ENCODE measurements around the gene HMOX1. TPM values are rescaled to one million over a fixed set of nuclear protein-coding genes. Genes with fewer than 3 reads are reported as not detected.

Gene HMOX1
- total and polyA plus RNA-seq, 2 of the 13 experiments (the other 11 are each of a cell fraction or from before 2014, with no cell fraction given): 53.6 to 67.4 TPM

DNA sequence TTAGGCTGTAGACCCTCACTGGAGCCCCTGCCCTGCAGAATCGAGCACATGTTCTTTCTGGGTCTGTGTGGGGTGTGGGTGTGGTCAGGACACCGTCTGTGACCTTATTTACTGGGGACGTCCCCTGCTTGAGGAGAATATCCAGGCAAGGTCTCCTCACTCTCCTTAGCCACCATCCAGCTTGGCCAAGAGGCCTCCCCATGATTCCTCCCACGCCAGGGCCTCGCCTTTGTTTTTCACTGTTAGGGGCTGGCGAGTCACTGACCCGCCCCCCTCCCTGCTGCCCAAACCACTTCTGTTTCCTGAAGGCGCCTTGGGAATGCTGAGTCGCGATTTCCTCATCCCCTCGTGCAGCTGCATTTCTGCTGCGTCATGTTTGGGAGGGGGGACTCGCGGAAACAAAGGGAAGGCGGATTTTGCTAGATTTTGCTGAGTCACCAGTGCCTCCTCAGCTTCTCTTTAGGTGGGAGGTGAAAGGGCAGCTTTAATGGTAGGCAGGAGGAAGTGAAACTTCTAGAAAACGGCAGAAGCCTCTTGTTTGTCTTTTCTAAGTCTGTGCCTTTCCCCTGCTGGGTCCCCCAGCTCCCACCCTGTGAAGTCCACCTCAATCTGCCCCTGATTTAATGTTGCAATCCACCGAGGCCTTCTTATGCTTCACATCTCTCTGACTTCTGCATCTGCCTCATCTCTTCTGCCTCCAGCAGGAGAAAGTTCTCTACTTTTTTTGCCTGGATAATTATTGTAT lies 4.0 kb upstream of the HMOX1 start (continued):
- TF ChIP-seq ZHX2 (IDR thresholded peaks at IDR 0.05; ENCODE audit: low read depth) (peak; percentile 72), ZHX2 (CRISPR knock-in tag; IDR thresholded peaks at IDR 0.05; ENCODE audit: borderline replicate concordance) (no peak), CEBPG (CRISPR knock-in tag; IDR thresholded peaks at IDR 0.05) (peak; percentile 94), ZKSCAN1 (IDR thresholded peaks at IDR 0.05; ENCODE audit: low read length) (no peak), TARDBP (CRISPR knock-in tag; IDR thresholded peaks at IDR 0.05) (peak; percentile 80), ZNF232 (CRISPR knock-in tag; IDR thresholded peaks at IDR 0.05; ENCODE audit: borderline replicate concordance) (peak; percentile 32; the same call in 1 of the 2 replicates), ATF6 (CRISPR knock-in tag; conservative IDR thresholded peaks at IDR 0.05) (no peak), RXRA (CRISPR knock-in tag; IDR thresholded peaks at IDR 0.05) (peak; percentile 88), MAFF (IDR thresholded peaks at IDR 0.05; ENCODE audit: low read depth, low read length) (peak; percentile 100), KAT8 (CRISPR knock-in tag; IDR thresholded peaks at IDR 0.05) (peak; percentile 80), ERF (CRISPR knock-in tag; IDR thresholded peaks at IDR 0.05) (peak; percentile 87), IRF2 (CRISPR knock-in tag; IDR thresholded peaks at IDR 0.05) (peak; percentile 80), ZNF446 (CRISPR knock-in tag; IDR thresholded peaks at IDR 0.05) (no peak), NFE2L2 (IDR thresholded peaks at IDR 0.05; ENCODE audit: low read length) (peak; percentile 100), ZNF747 (CRISPR knock-in tag; IDR thresholded peaks at IDR 0.05; ENCODE audit: borderline replicate concordance) (peak; percentile 58; the same call in 1 of the 2 replicates), ARNT (IDR thresholded peaks at IDR 0.05) (no peak), ATF7 (IDR thresholded peaks at IDR 0.05) (no peak; the same call in 1 of the 2 replicates), ATF7 (CRISPR knock-in tag; IDR thresholded peaks at IDR 0.05) (peak; percentile 81; the same call in 1 of the 2 replicates), RAD21 (CRISPR knock-in tag; IDR thresholded peaks at IDR 0.05) (no peak), CAMTA2 (CRISPR knock-in tag; IDR thresholded peaks at IDR 0.05; ENCODE audit: borderline replicate concordance) (0 out of 2 replicates have a peak, but pooled peaks have one; percentile 48), TEAD2 (CRISPR knock-in tag; IDR thresholded peaks at IDR 0.05) (no peak), U2AF1 (optimal IDR thresholded peaks at IDR 0.05; ENCODE audit: low read depth, low read length) (no peak), XRCC5 (optimal IDR thresholded peaks at IDR 0.05; ENCODE audit: low read length) (peak; percentile 85)
- TF ChIP-seq, protein P1, sequence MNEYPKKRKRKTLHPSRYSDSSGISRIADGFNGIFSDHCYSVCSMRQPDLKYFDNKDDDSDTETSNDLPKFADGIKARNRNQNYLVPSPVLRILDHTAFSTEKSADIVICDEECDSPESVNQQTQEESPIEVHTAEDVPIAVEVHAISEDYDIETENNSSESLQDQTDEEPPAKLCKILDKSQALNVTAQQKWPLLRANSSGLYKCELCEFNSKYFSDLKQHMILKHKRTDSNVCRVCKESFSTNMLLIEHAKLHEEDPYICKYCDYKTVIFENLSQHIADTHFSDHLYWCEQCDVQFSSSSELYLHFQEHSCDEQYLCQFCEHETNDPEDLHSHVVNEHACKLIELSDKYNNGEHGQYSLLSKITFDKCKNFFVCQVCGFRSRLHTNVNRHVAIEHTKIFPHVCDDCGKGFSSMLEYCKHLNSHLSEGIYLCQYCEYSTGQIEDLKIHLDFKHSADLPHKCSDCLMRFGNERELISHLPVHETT (CRISPR knock-in tag; conservative IDR thresholded peaks at IDR 0.05): peak; percentile 62; the same call in 1 of the 2 replicates
